NOMO-1 treated with dmso at 0.1 percent for 144 hours (cell line): ENCODE measurements around the gene PDE4D.
"Not testable (repeated sequence)": the region's sequence is repeated elsewhere in the genome, so short reads cannot be mapped to it uniquely, and the experiment has no call there.

Experiments used
- DNase-seq: peaks from one replicate; lab custom pipeline; 2025; ENCODE audit not compliant: unreplicated experiment; lab: John Stamatoyannopoulos, UW

Gene PDE4D

DNA sequence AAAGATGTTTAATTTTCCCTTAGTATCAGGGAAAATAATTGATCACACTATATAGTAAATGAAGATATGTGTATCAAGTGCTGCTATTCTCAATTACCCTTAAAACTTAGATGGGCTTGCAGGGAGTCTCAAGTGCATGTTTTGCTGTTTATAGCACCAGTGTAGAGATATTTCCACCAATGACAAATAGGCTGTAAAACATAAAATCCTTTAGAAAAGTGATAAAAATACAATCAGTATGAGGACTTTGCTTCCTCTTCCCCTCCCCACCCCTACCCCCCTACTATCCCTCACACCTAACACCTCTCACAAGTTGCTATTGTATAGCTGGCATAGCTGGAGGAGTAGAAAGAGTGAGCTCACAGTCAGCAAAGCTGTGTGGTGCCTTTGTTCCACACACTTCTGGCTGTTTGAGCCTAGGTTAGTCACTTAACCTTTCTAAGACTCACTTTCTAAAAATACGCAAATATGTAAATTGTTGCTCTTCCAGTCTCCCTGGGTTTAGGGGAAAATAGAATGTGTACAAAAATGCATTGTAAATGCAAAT lies 93.1 kb downstream of the PDE4D start:
- no peak for DNase-seq

DNA sequence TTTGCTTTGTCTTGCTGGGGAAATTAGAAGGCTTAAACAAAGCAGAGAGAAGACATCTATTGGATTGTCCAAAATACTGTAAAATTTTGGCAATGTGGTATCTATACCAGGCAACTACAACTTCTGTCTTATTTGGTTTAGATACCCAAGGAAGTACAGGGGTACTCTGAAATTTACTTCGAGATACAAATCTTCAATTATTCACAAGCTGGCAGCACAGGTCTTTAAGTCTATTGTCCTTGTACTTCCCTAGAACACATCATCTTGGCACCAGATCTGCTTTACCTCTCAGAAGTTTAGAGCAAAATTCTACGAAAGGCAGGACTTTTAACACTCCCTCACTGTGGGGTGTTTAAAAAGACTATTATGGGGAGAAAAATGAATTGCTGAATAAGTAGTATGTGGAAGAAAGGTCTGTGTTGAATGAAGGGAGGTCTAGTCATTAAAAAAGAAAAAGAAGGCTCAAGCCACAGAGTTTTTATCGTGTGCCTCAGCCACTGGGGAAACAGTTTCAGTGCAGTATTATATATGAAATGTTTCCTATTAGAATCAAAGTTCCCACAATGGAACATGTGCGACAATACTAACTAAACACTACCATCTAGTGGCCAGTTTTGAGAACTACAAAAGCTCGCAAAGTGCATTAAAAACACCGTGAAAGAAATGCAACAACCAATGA lies 93.7 kb downstream of the PDE4D start:
- peak; percentile 19 for DNase-seq

DNA sequence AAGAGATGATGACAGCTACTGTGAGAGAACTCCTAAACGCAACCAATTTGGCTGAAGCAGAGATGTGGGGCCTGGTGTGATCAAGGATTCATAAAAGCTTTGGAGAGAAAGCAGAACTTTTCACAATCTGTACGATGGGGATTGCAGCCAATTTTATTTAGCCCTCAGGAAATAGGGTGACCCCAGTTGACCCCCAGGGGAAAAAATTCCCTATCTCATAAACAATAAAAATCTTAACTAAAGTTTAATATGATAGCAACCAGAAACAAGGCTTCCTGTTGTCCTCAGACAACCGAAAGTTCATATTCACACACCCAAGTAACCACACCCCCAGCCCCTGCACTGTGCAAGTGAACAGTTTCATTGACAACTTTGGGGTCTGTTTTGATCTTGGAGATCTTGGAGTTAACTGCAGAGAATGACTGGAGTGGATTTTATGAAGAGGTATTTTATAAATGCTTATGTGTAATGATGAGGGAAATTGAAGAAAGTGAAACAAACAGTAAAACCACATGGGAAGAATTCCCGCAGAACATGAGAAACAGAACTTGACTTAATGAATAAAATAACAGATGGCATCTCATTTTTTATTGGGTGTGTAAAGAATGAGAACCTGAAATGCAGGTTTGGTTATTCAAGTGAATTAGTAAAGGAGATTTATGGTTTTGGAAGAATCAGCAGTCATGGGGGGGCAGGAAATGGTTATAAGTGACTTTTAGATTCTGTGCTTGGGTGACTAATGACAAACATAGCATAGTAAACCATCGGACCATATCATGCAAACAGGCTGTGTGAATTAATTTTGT lies 94.5 kb downstream of the PDE4D start:
- DNase-seq: no peak

DNA sequence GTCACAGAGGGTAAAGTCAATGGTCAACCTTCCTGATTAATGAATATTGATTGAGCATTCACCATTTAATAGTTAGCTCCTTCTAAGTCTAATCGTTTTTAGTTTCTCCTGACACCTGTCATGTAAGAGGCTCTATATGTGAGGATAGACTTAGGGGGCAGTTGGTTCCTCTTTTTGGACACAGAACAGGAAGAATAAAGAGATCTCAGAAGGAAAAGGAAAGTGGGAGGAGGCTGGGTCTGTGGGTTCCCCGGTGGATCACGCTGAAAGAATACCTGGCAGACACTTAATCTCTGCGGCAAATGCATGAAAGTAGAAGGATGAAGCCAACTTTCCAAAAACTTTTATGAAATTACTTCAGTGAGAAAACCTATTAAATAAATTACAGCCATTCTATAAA lies 98.4 kb downstream of the PDE4D start:
- no peak for DNase-seq

DNA sequence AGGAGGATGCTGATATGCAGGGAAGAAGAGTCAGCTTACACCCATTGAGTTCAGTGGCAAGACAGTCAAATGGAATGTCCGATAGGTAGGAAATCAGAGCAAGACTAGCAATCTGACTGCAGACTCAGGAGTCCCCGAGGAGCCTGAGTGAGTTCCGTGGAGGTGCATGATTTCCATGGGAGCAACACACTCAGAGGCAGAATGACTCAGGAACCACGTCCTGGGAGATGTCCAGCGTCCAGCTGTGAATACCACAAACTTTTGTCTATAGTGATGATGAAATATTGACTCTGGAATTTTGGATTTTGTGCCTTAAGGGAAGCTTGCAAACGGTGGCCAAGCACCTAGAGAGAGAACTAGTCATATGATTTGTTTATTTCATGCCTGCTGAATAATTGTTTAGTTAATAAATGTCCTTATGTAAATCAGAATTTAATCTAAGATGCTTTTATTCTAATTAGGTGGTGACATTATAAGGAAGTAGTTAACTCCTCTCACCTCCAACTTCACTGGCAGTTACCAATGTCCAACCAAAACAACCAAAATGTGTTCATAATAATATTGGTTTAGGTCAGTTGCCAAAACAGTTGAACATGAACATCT lies 100.4 kb downstream of the PDE4D start:
- DNase-seq: no peak

DNA sequence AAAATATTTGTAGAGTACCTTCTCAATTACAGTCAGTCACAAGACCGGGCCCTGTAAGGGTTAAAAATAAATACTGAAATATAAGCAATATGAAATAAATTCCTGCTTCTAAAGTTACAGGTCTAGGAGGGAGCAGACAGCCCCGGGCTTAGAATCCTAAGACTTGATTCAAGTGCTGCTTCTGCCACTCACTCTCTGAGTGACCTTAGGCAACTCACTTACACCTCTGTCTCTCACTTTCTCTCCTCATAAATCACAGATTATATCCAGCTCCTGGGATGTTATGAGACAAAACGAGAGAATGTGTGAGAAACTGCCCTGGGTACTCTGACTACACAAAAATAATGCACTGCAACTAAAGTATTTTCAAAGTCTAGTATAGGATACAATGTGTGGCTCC lies 101.9 kb downstream of the PDE4D start:
- DNase-seq: no peak

DNA sequence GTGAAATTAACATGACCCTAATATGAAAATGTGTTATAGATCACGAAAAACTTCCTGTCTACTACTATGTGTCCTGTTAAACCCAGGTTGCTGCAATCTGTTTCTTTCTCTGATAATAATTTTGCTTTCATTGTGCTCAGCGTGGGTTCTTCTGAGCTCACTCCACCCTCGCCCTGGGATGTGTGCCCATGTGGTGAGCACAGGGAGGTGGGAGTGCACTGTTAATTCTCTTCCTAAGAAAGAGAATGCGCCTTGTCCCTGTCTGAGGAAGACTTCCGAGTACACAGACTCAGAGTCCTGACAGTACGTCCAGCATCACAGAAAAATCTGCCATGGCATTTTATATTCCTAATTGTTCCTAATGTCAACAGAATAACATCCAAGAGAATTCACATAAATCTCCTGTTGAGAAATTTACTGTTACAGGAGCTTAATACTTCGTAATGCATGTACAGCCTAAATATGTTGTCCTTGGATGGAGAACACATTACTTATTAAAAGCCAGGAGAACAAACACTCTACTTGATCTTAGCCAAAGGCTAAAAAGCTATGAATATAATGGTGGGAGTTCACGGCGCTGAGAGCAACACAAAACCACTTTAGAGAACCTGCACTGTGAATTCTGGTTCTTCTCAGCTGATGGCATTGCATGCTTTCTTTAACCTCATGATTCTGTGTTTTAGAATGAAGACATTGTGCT lies 102.6 kb downstream of the PDE4D start:
- no peak for DNase-seq

DNA sequence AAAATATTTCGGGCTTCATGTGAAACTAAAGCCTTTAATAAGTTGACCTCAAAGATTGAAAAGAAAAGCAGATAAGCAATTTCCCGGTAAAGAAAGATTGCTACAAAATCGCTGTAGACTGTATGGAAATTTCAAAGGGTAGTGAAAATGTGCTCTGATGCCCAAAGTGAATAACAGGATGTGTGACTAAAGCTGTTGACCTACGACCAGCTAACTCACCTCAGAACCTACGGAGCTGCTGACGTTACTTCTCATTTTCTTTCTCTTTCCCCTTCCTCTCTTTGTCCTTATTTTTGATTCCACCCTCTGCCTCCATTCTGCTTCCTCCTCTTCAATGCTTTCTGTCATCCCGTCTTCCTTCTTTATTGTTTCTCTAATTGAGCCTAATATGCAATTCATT lies 103.2 kb downstream of the PDE4D start:
- peak; percentile 20 for DNase-seq

DNA sequence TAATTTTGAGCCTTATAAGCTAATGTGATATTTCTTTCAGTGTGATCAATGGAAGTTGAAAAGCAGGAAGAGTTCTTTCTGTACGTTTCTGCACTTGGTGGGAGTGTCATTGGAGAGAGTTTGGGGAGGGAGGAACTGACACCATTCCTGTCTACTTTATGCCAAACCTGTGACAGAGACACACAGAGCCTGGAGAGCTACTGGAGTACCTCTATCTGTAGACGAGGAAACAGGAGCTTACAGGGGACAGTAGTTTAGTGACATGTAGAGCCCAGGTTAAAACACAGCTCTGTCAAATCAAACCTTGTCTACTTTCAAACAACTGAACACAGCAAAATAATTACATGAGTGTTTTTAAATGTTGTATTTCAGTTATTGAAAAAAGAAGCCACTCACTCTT lies 103.6 kb downstream of the PDE4D start:
- no peak for DNase-seq

DNA sequence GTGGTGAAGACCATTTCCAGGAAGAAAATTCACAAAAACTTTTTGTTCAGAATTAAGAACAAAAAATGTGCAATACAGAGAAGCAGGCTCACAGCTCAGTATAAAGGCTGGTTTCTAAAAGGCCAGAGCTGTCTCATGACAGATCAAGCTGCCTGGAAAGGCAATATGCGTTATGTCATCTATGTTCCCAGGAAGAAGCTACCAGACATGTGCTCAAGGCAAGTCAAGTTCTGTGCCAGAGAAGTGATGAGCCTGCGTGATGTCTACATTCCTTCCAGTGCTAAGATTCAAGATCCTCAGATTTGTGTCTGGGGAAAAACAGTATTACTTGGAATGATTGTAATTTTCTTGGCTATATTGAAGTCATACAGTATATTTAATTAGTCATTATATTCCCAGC lies 104.3 kb downstream of the PDE4D start:
- DNase-seq: no peak

DNA sequence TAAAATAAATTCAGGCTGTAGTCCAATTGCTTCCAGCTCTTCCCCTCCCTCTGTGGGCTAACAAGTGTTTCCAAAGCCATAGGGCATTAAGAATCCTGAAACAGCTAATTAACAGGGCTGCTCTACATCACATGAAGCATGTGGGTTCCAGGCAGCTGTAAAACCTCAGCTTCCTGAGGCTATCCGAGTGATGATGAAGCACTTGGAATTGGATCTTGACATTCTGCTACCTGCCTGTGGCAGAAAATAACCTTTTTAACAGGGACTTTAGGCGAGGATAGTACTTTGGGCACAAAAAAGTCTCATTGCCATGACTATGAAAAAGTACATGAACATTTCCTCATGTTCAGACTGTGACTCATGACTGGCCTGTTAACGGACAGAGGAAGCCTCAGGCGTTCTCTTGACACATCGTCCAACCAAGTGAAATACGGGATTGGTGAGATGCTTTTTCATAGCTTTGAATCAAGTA lies 107.2 kb downstream of the PDE4D start:
- DNase-seq: no peak

DNA sequence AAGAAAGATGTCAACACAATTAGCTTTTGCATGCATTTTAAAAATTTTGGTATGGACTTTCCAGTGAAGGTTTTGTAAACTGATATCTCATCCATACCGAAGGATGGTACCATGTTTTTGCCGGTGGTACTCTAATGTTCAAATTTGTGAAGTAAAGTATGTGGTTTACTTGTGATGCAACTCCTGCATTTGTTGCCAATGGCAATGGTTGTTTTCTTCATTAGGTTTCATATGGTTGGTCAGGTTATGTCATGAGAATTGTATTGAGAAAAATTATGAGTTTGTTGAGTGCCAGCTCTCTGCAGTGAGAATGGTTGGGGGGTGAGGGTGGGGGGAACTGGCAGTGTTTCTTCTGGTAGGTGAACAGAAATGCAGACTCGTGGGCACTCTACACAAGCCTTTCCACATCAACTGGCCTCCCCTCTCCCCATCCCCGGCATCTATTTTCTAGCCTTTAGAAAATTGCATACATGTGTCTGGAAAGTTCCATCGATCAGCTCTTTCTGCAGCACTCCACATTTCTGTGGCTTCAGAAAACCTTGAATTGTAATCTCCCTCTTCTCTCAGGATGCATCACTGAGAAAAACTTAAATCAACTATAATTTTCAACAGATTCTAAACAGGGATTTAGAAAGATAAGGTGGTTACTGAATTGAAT lies 107.7 kb downstream of the PDE4D start:
- no peak for DNase-seq

DNA sequence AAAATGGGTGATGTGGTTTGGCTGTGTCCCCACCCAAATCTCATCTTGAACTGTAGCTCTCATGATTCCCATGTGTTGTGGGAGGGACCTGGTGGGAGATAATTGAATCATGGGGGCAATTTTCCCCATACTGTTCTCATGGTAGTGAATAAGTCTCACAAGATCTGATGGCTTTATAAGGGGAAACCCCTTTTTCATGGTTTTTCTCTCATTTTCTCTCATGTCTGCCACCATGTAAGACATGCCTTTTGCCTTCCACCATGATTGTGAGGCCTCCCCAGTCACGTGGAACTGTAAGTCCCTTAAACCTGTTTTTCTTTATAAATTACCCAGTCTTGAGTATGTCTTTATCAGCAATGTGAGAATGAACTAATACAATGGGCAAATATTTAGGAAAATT lies 108.8 kb downstream of the PDE4D start:
- DNase-seq: not testable (repeated sequence)

DNA sequence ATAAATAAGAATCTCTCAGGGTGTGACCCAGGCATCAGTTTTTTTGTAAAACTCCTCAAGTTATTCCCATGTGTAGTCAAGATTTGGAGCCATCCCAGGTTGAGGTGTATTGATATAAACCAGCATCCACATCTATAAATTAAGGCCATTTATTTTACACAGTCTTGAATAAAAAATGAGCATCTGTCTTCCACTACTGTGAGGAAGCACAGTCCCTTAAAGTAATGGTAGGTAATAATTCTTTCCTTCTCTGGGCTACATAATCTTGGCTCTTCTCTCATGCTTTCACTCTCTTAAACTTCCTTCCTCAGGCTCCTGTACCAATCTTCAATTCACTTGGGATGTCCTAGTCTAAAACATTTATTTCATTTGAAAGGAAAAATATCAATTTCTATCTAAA lies 110.3 kb downstream of the PDE4D start:
- no peak for DNase-seq

DNA sequence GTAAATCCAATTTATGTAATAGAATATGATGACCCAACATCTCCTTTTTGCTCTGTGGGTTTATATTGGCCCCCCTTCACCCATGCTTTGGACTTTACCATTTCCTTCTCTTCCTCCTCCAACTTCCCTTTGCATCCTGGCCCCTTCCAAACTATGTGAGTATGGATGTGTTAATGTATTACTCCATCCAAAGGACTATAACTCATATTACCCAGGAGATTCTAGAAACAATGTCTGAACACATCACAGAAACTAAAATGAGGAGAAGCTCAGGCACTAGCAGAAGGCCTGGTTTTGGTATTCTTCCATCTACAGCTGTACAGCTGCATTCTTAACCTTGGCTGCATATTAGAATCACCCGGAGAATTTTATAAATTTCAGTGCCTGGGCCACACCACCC lies 110.7 kb downstream of the PDE4D start:
- no peak for DNase-seq

DNA sequence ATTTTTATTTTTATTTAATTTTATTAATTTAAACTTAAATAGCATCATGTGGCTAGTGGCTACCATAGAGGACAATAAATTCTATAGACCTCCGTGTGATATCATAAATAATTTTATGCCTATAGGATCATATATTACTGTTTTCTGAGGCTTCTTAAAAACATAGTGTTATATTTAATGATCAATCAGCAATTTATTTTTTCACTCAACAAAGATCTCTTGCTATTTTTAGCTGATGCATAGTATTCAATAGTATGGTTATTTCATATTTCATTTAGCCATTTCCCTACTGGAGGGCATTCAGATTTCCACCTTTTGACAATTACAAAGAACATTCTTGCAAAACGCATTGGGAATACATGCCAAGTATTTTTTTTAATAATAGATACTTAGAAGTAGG lies 114.1 kb downstream of the PDE4D start:
- no peak for DNase-seq

DNA sequence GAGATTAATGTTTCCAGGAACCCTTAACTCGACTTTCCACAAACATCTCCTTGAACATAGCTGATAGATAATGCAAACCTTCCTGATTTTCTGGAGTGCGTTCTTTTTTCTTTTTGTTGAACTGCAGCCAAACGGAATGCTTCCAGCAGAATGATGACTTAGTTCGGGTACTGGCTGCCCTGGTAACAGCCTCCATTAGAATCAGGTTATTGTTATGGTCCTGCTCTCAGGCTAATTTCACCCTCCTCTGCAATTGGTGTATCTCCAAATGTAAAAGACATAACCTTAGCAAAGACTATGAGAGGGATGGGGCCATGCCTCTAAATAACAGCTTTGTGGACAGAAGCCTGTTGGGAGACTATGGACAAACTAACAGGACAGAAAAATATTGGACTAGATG lies 116.5 kb downstream of the PDE4D start:
- DNase-seq: no peak

DNA sequence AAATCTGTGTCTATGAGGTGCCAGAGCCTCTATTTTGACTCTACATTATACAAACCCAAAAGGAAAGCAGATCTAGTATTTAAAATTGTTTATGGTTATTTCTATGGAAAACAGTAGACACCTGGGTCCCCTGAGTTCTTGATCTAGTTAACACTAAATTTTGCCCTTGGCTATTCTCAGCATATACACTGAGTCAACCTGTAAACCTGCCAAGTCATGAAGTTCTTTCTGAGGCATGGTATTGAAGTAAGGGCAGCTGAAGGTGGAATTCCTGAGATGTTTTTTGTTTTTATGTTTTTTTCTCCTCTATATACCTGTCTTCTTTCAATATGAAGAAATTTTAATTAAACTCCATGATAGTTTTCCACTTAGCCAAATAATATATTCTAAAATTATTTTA lies 120.2 kb downstream of the PDE4D start:
- DNase-seq: no peak

DNA sequence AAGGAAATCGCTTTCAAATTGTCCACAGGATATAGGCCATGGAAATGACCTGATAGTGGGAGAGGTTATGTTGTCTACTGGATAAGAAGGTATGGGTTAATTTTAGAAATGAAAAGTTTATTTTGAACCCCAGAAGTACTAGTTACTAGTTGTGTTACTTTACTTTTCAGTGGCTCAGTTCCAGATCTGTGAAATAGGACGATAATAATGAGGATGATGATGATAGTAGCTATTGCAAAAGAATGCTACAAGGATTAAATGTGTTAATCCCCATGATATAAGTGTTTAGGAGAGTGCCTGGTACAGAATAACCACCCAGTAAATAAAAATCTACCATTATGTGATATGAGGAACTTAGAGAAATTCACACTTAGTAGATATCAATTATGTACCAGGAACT lies 120.8 kb downstream of the PDE4D start:
- no peak for DNase-seq

DNA sequence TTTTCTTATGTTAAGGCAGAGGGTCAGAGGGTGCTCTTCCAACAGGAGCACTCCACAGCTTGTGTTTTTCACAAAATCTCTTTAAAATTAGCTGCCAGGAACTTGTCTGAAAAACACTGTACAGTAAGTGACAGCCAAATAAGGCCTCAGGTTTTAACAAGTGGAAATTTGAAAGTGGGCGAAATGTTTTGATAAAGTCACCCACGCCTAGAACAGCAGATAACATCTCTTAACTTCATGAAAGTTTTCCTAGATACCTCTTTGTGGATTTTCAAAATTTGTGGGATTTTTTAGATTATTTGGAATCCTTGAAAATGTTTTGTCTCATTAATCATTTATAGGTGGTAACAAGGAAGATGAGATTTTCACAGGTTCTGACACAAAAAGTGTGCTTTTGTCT lies 121.3 kb downstream of the PDE4D start:
- DNase-seq: no peak

DNA sequence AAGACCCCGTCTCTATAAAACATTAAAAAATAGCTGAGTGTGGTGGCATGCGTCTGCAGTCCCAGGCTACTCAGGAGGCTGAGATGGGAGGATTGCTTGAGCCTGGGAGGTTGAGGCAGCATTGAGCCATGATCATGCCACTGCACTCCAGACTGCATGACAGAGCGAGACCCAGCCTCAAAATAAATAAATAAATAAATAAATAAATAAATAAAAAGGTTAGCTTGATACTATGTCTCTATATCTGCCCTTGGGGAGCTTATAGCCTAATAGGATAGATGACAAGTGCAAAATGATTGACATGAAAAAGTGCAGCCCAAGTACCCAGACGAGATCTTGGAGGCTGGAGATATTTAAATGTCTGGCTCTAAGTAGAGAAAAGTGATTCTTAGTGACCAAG lies 122.6 kb downstream of the PDE4D start:
- no peak for DNase-seq
